Stimulated activated memory B cell treated with anti-CD40 and anti-IgM and Interleukin-4, amounts not matched to agents 10 μg/mL and 1 μg/mL and 100 μg/mL, for 72 hours (primary cell): Measurements from ENCODE around the gene CYP27B1.
"Not testable (repeated sequence)": the region's sequence is repeated elsewhere in the genome, so short reads cannot be mapped to it uniquely, and the experiment has no call there.

Experiments used
- ATAC-seq: fragments of 150-1000 bp; cut with Tn5 transposase; 2 replicates; pipeline ENCODE4 v1.10.0; 2021
- H3K27ac Mint-ChIP-seq: one replicate; pipeline ENCODE4 v1.8.0; 2022; ENCODE audit warnings: mild to moderate bottlenecking, mixed read lengths
- H3K27me3 Mint-ChIP-seq: one replicate; pipeline ENCODE4 v1.8.0; 2022; ENCODE audit warnings: mixed read lengths
- H3K36me3 Mint-ChIP-seq: one replicate; pipeline ENCODE4 v1.8.0; 2022; ENCODE audit warnings: mixed read lengths
- H3K4me1 Mint-ChIP-seq: one replicate; pipeline ENCODE4 v1.8.0; 2022; ENCODE audit warnings: mixed read lengths
- H3K4me3 Mint-ChIP-seq: one replicate; pipeline ENCODE4 v1.8.0; 2022; ENCODE audit warnings: mild to moderate bottlenecking, moderate library complexity, mixed read lengths
- H3K9me3 Mint-ChIP-seq: one replicate; pipeline ENCODE4 v1.8.0; 2022; ENCODE audit warnings: mixed read lengths

The CYP27B1 gene

DNA sequence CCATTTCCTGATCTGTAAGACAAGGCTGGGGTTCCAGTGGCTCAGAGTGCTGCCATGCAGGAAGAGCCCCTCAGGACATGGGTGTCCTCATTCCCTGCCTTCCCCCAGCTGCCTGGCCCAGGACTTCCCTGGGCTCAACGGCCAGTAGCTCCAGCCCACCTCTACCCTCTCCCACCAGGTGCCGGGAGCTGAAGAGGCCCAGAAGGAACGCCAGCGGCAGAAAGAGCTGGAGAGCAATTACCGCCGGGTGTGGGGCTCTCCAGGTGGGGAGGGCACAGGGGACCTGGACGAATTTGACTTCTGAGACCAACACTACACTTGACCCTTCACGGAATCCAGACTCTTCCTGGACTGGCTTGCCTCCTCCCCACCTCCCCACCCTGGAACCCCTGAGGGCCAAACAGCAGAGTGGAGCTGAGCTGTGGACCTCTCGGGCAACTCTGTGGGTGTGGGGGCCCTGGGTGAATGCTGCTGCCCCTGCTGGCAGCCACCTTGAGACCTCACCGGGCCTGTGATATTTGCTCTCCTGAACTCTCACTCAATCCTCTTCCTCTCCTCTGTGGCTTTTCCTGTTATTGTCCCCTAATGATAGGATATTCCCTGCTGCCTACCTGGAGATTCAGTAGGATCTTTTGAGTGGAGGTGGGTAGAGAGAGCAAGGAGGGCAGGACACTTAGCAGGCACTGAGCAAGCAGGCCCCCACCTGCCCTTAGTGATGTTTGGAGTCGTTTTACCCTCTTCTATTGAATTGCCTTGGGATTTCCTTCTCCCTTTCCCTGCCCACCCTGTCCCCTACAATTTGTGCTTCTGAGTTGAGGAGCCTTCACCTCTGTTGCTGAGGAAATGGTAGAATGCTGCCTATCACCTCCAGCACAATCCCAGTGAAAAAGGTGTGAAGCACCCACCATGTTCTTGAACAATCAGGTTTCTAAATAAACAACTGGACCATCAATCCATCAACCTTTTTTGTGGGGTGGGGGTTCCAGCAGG lies 46.0 kb downstream of the CYP27B1 start:
- H3K27ac Mint-ChIP-seq = no peak overlapping the region
- peaks cover 57% of the 10 kb centered on the region for H3K36me3 Mint-ChIP-seq
- H3K27me3 Mint-ChIP-seq = no peaks in the 10 kb centered on the region
- peaks cover 24% of the 10 kb centered on the region for H3K4me1 Mint-ChIP-seq
- no peak for ATAC-seq
- H3K4me3 Mint-ChIP-seq = no peak overlapping the region
- no peaks in the 10 kb centered on the region for H3K9me3 Mint-ChIP-seq

DNA sequence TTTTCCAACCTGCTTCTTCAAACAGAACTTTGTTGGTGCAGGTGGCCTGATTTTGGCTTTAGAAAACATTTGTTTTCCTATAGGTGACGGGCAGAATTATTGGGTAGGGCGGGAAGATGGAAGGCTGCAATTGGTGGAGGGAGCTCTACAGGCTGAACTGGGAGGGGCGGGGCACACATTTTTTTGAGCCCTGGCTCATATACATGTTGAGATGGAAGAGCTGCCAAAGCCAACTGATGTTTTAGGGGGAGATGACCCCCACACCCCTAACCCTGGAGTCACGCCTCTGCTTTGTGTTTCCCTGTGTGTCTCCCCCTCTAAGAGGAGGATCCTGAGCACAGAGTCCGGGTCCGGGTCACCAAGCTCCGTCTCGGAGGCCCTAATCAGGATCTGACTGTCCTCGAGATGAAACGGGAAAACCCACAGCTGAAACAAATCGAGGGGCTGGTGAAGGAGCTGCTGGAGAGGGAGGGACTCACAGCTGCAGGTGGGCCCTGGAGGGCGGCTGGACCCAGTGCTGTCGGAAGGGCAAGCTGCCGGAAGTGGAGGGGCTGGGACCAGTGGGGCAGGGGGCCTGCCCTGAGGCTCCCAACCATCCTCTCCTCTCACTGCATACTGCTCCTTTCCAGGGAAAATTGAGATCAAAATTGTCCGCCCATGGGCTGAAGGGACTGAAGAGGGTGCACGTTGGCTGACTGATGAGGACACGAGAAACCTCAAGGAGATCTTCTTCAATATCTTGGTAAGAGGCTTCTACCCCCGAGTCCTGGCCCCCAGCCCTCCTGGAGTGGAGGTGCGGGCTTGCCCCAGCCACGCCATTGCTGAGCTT lies 46.9 kb downstream of the CYP27B1 start:
- Mint-ChIP-seq H3K4me3 (no peak overlapping the region), H3K27me3 (no peaks in the 10 kb centered on the region), H3K9me3 (no peaks in the 10 kb centered on the region), H3K4me1 (peaks cover 20% of the 10 kb centered on the region), H3K36me3 (peaks cover 58% of the 10 kb centered on the region), H3K27ac (no peak overlapping the region)
- ATAC-seq = no peak

DNA sequence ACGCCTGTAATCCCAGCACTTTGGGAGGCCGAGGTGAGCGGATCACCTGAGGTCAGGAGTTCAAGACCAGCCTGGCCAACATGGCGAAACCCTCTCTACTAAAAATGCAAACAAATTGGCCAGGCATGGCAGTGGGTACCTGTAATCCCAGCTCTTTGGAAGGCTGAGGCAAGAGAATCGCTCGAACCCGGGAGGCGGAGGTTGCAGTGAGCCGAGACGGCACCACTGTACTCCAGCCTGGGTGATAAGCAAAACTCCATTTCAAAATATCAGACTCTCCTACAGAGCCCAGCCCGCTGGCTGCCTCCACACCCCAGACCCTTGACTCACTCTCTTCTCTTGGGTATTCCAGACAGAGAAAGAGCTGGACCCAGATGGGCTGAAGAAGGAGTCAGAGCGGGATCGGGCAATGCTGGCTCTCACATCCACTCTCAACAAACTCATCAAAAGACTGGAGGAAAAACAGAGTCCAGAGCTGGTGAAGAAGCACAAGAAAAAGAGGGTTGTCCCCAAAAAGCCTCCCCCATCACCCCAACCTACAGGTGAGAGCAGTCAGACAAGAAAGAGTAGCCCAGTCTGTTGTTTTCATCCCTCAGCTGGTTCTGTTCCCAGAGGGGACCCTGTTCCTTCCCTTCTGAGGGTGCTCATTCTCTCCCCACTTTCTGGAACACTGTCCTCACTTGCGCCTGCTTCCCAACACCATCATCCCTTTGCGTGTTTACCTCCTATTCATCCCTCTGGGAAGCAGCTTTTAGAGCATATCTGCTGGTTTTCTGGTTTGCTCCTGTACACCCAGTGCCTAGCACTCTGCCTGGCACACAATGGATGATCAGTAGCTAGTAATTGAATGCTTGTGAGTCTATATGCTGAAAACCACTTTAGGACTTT lies 48.0 kb downstream of the CYP27B1 start:
- H3K4me3 Mint-ChIP-seq = no peak overlapping the region
- no peak overlapping the region for H3K27ac Mint-ChIP-seq
- peaks cover 9% of the 10 kb centered on the region for H3K4me1 Mint-ChIP-seq
- no peak for ATAC-seq
- no peaks in the 10 kb centered on the region for H3K9me3 Mint-ChIP-seq
- H3K36me3 Mint-ChIP-seq = peaks cover 55% of the 10 kb centered on the region
- no peaks in the 10 kb centered on the region for H3K27me3 Mint-ChIP-seq

DNA sequence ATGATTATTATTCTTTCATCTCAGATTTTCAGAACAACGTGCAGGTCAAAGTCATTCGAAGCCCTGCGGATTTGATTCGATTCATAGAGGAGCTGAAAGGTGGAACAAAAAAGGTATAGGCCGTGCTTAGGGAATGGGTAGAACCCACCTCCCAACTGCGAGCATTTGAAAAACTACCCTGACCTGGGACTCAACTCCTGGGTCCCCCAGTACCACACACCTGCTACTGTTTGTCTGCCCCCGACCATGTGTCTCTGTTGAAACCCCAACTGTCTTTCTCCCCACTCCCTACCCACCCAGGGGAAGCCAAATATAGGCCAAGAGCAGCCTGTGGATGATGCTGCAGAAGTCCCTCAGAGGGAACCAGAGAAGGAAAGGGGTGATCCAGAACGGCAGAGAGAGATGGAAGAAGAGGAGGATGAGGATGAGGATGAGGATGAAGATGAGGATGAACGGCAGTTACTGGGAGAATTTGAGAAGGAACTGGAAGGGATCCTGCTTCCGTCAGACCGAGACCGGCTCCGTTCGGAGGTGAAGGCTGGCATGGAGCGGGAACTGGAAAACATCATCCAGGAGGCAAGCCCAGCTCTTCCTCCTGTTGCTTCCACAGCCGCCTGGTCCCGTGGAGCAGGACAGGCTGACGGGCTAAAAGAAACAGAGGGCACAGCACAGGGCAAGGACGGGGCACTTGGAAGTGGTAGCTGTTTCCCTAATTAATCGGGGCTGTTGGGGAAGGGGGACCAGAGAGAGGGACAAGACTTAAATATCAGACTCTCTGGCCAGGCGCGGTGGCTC lies 48.8 kb downstream of the CYP27B1 start:
- no peak overlapping the region for H3K27ac Mint-ChIP-seq
- peaks cover 8% of the 10 kb centered on the region for H3K4me1 Mint-ChIP-seq
- H3K4me3 Mint-ChIP-seq = no peak overlapping the region
- H3K27me3 Mint-ChIP-seq = no peaks in the 10 kb centered on the region
- no peaks in the 10 kb centered on the region for H3K9me3 Mint-ChIP-seq
- ATAC-seq = no peak
- peaks cover 55% of the 10 kb centered on the region for H3K36me3 Mint-ChIP-seq

DNA sequence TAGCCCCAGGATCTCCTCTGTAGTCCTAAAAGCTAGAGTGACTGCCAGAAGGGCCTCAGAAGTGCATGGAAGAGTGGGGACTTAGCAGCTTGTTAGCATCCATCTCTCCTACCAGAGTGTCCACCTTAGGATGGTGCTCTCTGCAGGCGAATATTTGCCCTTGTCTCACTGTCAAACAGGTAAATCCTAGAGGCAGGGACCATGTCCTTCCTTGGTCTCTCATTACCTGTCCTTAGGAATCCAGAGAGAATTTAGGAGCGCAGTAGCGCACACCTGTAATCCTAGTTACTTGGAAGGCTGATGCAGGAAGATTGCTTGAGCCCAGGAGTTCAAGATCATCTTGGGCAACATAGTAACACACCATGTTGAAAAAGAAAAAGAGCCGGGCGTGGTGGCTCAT lies 49.7 kb downstream of the CYP27B1 start:
- H3K4me1 Mint-ChIP-seq = peaks cover 8% of the 10 kb centered on the region
- no peaks in the 10 kb centered on the region for H3K9me3 Mint-ChIP-seq
- H3K27ac Mint-ChIP-seq = no peak overlapping the region
- H3K36me3 Mint-ChIP-seq = peaks cover 61% of the 10 kb centered on the region
- ATAC-seq = no peak
- H3K4me3 Mint-ChIP-seq = no peak overlapping the region
- H3K27me3 Mint-ChIP-seq = no peaks in the 10 kb centered on the region

DNA sequence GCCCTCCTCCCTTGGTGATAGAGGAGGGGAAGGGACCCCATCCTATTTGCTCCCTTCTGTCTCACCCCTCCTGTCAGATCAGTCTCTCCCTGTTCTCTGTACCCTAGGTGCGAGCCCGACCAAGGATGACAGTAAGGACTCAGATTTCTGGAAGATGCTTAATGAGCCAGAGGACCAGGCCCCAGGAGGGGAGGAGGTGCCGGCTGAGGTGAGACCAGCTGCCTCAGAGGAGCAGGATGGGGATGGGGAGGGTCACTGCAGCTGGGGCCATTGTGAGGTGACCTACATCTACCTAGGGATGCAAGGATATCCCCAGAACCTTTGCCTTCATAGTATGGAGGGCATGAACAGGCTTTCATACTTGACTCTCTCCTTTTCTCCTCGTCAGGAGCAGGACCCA lies 50.6 kb downstream of the CYP27B1 start:
- H3K27ac Mint-ChIP-seq = no peak overlapping the region
- H3K9me3 Mint-ChIP-seq = no peaks in the 10 kb centered on the region
- ATAC-seq = no peak
- H3K27me3 Mint-ChIP-seq = no peaks in the 10 kb centered on the region
- H3K4me3 Mint-ChIP-seq = no peak overlapping the region
- H3K4me1 Mint-ChIP-seq = peaks cover 8% of the 10 kb centered on the region
- H3K36me3 Mint-ChIP-seq = peaks cover 62% of the 10 kb centered on the region

DNA sequence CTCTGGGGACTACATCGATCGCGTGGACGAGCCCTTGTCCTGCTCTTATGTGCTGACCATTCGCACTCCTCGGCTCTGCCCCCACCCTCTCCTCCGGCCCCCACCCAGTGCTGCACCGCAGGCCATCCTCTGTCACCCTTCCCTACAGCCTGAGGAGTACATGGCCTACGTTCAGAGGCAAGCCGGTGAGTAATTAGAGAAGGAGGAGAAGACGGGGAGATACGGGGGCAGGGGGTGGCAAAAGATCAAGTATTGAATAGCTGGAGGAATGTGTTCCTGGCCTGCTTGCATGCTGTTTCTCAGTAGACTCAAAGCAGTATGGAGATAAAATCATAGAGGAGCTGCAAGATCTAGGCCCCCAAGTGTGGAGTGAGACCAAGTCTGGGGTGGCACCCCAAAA lies 51.1 kb downstream of the CYP27B1 start:
- peaks cover 62% of the 10 kb centered on the region for H3K36me3 Mint-ChIP-seq
- no peak for ATAC-seq
- no peaks in the 10 kb centered on the region for H3K9me3 Mint-ChIP-seq
- no peak overlapping the region for H3K4me3 Mint-ChIP-seq
- H3K27me3 Mint-ChIP-seq = no peaks in the 10 kb centered on the region
- H3K4me1 Mint-ChIP-seq = peaks cover 8% of the 10 kb centered on the region
- H3K27ac Mint-ChIP-seq = peak overlapping the region; percentile 28

DNA sequence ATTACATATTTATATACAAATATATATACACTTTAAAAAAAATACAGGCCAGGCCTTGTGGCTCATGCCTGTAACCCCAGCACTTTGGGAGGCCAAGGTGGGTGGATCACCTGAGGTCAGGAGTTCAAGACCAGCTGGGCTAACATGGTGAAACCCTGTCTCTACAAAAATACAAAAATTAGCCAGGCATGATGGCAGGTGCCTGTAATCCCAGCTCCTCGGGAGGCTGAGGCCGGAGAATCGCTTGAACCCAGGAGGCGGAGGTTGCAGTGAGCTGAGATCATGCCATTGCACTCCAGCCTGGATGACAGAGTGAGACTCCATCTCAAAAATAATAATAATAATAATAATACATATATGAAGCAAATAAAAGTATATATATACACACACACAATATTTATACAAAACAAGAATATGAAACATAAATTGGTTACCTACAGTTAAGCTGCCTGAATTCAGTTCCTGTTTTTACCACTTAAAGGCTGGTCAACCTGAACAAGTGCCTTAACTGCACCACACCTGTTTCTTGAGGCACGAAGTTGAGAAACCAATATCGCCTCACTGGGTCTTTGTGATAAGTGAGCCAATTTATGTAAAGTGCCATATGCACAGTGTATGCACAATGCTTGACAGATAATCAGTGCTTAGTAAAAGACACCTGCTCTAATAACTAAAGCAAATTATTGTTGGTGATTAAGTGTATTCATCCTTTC lies 51.7 kb downstream of the CYP27B1 start:
- H3K27ac Mint-ChIP-seq = peak overlapping the region; percentile 28
- peaks cover 62% of the 10 kb centered on the region for H3K36me3 Mint-ChIP-seq
- H3K9me3 Mint-ChIP-seq, H3K27me3 Mint-ChIP-seq, H3K4me3 Mint-ChIP-seq: not testable (repeated sequence)
- ATAC-seq = peak; percentile 76
- peaks cover 11% of the 10 kb centered on the region for H3K4me1 Mint-ChIP-seq

DNA sequence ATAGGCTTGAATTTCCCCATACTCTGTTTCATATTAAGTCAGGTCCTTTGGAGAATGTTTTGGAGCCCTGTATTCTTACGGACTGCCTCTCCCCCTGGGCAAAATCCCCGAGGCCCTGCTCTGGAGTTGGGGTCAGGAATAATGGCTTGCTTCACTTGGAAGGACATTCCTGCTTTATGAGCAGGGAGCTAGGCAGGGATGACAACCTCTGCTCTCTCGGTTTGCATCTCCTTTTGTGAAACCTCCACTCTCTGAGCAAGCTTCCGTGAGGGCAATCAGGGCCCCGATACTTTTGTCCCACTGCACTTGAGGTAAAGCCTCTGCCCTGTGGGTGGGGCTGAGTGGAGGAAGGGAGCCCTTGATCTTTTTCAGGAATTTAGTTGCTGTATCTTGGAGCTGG lies 53.7 kb downstream of the CYP27B1 start:
- peaks cover 18% of the 10 kb centered on the region for H3K4me1 Mint-ChIP-seq
- no peak overlapping the region for H3K4me3 Mint-ChIP-seq
- no peak overlapping the region for H3K27ac Mint-ChIP-seq
- no peaks in the 10 kb centered on the region for H3K27me3 Mint-ChIP-seq
- no peak for ATAC-seq
- peaks cover 52% of the 10 kb centered on the region for H3K36me3 Mint-ChIP-seq
- H3K9me3 Mint-ChIP-seq = no peaks in the 10 kb centered on the region

DNA sequence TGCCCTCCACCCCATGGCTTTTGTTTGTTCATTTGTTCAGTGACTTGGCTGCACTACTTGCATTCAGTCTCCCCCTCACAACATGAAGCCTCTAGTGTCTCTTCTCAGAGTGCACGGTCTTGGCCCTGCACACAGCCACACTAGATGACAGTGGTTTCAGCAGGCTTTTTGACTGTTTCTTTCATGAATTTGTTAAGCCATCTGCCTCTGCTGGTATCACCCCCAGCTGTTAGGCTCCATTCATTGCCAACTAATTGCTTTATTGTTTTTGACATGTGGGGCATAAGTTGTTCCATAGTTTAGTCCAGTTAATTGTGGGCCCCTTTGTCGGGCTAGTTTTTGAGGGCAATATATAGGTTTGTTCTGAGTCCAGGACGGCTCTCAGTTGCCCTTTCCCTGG lies 54.2 kb downstream of the CYP27B1 start:
- Mint-ChIP-seq H3K4me3 (no peak overlapping the region), H3K27ac (no peak overlapping the region), H3K27me3 (no peaks in the 10 kb centered on the region), H3K4me1 (peaks cover 18% of the 10 kb centered on the region), H3K36me3 (peaks cover 48% of the 10 kb centered on the region), H3K9me3 (no peaks in the 10 kb centered on the region)
- ATAC-seq = no peak
